GM21786 (cell line): ENCODE data around the gene SLC35F6.
"Not testable (repeated sequence)": the region's sequence is repeated elsewhere in the genome, so short reads cannot be mapped to it uniquely, and the experiment has no call there.

Experiments used
- ATAC-seq: cut with Tn5 transposase; IDR thresholded peaks from one replicate; pipeline ENCODE4 v1.9.1; 2021; ENCODE audit not compliant: unreplicated experiment

The SLC35F6 gene

DNA sequence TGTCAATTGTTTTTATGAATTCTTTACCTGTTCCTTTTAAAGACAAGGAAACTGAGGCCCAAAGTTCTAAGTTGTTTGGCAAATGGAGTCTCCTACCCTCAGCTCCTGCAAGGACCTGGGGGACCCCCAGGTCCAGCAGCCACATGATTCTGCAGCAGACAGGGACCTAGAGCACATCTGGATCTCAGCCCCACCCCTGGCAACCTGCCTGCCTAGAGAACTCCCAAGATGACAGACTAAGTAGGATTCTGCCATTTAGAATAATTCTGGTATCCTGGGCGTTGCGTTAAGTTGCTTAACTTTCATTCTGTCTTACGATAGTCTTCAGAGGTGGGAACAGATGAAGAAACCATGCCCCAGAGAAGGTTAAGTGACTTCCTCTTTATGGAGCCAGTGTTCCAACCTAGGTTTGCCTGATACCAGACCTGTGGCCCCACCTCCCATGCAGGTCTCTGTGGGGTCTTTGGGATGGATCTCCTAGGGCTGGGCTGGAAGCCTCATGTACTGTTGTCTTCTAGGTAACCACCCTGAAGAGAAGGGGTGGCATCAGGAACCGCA is 16.2 kb downstream of the SLC35F6 start:
- ATAC-seq = no peak

DNA sequence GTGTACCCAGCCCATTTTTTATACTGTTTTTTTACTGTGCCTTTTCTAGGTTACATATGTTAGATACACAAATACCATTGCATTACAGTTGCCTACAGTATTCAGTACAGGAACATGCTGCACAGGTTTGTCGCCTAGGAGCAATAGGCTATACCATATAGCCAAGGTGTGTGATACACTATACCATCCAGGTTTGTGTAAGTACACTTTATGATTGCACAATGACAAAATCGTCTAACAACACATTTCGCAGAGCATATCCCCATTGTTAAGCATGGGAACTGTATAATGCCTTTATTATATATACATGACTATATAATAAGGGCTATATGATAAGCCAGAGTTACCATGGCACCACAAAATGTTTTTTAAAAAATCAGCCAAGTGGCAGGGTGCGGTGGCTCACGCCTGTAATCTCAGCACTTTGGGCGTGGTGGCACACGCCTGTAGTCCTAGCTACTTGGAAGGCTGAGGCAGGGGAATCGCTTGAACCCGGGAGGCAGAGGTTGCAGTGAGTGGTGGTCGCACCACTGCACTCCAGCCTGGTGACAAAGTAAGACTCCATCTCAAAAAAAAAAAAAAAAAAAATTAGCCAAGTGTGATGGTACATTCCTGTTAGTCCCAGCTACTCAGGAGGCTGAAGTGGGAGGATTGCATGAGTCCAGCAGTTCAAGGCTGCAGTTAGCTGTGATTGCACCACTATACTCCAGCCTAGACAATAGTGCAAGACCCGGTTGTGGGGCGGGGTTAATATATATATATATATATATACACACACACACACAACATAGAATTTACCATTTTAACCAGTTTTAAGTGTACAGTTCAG is 19.0 kb downstream of the SLC35F6 start:
- ATAC-seq = no peak

DNA sequence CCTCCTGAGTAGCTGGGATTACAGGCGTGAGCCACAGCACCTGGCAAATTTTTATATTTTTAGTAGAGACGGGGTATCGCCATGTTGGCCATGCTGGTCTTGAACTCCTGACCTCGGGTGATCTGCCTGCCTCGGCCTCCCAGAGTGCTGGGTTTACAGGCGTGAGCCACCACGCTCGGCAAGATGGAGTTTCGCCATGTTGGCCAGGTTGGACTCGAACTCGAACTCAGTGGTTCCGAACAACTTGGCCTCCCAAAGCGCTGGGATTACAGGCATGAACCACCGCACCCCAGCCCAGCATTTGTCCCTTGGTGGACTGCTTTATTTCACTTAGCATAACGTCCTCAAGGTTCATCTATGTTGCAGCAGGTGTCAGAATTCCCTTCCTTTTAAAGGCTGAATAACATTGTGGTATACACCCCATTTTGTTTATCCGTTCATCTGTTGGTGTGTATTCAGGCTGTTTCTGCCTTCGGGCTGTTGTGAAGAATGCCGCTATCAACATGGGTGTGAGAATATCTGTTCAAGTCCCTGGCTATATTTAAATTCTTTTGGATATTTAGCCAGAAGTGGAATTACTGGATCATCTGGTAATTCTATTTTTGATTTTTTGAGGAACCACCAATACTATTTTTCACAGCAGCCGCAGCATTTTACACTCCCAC is 20.6 kb downstream of the SLC35F6 start:
- ATAC-seq = no peak

DNA sequence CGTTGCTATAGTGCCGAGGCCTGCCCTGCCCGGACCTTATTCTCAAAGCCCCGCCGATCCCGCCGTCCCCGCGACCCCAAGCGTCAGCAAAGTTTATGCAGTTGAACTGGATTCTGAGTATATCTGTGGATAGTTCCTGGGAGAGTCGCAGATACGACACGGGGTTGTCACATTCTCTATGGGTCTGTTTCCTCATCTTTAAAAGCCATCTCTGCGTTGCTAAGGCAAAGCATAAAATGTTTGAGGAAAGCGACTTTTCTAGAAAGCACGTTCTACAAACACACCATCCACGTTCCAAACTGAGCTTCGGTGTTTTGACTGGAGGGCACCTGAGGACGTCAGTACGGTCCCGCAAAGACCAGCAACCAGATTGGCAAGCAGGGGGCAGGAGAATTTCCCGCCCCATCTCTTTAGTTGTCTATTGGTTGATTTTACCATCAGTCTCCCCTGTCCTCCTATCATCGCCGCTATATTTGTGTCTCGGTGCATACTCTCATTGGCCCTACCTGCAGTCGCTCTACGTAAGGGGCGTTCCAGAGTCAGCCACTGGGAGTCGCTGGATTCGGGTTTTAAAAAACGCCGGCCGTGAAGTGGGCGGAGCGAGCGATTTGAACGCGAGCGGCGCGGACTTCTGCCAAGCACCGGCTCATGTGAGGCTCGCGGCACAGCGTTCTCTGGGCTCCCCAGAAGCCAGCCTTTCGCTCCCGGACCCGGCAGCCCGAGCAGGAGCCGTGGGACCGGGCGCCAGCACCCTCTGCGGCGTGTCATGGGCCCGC is 21.5 kb downstream of the SLC35F6 start, which contains the start of gene CENPA:
TSS of gene CENPA (plus strand) at position 626 of the 776 bp plus-strand sequence. CDS start at position 767, 141 bp downstream.
- peak; percentile 99 for ATAC-seq

DNA sequence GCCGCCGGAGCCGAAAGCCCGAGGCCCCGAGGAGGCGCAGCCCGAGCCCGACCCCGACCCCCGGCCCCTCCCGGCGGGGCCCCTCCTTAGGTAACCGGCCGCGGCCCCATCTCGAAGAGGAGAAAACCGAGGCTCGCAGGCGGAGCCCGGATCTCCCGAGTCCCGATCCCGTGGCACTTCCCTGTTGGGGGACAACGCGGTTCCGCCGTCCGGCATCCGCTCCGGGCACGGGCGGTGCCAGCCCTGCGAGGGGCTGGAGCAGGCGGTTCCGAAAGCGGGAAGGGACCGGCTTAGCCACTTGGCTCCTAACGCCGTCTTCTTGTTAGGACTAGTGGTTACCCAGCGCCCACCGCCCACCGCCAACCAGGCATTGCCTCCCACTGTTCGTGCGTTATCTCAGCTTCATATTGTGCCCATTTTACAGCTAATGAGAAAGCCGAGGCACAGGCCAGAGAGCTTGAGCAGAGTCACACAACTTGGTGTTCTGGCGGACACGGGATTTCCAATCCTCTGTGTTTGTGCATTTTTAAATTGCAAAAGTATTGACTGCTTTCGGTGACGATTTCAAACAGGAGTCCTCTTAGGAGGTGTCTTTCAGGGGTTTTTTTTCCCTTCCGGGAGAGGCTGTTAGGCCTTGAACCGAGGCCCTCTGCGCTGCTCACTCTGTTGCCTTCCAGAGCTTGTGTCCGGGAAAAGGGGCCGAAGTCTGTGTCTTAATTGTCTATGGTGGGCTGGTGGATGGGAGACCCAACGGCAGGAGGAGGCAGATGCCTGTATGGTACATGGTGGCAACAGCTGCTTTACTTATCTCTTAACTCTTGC is 22.3 kb downstream of the SLC35F6 start:
- ATAC-seq = peak; percentile 5

DNA sequence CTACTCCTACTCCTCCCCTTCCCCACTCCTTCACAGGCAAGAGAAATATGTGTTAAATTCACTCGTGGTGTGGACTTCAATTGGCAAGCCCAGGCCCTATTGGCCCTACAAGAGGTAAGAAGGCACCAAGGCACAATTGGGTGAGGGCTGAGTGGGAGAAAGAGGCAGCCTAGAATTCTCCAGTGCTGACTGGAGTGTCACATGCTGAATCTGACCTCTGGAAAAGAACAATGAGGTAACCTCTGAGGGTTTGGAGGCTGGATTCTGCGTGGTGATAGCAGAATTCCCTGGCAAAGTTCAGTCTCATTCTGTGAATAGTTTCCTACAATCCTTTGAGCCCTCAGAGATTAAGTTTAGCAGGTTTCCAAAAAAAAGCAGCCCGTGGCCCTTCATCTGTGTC is 28.6 kb downstream of the SLC35F6 start:
- ATAC-seq = no peak

DNA sequence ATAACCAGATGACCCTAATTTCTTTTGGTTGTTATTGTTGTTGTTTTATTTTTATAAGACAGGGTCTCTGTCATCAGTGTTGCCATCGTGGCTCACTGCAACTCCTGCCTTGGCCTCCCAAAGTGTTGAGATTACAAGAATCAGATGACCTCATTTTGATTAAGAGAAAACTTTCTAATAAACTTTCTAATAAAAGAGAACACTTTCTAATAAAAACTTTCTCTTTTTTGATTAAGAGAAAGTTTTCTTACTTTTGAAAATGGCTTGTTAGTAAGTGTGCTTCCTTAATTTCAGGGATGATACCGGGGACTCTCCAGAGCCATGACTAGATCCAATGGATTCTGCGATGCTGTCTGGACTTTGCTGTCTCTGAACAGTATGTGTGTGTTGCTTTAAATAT is 29.4 kb downstream of the SLC35F6 start:
- ATAC-seq = no peak

DNA sequence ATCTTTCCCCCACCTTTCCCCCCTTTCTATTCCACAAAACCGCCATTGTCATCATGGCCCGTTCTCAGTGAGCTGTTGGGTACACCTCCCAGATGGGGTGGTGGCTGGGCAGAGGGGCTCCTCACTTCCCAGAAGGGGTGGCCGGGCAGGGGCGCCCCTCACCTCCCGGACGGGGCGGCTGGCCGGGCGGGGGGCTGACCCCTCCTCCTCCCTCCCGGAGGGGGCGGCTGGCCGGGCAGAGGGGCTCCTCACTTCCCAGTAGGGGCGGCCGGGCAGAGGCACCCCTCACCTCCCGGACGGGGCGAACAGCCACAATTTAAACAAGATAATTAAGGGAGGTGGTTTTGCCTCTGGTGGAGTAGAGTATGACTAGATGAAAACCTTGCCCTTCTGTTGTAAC is 31.1 kb downstream of the SLC35F6 start:
- ATAC-seq = not testable (repeated sequence)

DNA sequence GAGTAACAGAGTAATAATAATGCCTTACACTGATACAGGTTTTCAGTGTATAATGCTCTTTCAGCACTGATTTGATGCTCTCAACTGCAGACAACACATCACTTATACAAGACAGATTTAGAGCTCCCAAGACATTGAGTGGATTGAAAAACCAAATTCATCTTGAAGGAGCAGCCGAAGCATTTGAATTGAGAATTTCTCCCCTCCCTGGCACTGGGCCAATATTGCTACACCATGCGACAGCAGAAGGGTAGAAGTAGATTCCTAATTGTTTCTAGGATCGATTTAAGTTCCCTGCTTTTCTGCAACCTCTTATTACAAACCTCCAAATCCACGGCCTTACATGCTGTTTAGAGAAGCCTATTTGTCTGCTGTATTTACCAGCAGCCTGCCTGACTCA is 37.2 kb downstream of the SLC35F6 start:
- no peak for ATAC-seq

DNA sequence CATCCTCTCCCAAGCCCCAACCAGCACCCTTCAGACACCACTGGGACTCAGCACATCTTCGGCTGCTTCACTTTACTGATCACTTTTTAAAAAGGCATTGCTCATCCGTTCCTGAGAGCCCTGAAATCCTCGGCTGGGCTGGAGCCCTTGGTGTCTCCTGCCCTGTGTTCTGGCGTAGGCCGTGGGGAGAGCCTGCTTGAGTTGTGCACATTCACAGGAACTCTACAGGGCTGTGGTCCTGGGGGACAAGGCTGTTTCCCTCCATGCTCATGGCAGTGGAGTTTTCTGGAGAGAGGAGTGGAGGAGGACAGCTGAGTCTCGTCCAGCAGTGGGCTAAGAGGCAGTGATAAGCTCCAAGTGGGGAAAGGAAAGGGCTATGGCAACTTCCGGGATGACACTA is 37.7 kb downstream of the SLC35F6 start:
- ATAC-seq = no peak

DNA sequence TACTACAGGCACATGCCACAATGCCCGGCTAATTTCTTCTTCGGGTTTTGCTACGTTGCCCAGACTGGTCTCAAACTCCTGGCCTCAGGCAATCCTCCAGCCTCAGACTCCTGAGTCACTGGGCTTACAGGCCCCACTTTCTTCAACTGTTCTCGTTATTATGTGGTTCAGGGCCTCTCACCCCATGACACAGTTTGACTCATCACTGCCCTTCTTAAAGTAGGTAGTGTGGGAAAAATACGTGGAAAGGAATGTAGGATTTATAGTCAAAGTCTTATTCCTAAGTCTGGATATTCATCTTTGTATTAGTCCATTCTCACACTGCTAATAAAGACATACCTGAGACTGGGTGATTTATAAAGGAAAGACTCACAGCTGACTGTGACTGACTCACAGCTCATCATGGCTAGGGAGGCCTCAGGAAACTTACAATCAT is 41.2 kb downstream of the SLC35F6 start:
- no peak for ATAC-seq

DNA sequence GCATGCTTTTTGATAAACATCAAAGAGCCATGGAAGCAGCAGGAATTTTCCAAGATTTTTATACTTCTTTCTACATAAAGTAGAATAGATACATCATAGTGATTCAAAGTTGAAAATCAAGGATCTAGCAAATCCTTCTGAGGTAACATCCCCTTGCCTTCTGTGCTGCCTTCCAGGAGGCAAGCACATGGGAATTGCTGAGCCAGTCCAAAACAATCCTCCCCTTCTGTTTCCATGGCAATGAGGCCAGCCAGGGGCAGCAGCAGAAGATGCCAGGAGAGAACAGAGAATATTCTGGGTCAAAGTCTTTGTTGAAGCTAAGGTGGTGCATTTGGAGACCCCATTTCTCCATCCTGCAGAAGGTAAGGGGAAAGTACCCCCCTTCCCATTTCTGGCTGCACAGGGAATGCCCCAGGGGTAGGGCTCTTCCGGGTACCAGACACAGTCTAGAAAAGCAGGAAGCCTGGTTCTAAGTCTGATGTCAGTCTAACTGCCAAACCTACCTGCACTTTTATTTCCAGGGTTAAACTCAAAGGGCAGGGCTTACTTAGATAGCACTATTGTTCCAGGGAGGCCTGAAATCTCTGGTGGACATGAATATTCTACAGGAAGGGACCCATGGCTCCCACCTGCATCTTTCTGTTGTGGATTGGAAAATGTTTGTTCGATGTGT is 43.8 kb downstream of the SLC35F6 start:
- no peak for ATAC-seq

DNA sequence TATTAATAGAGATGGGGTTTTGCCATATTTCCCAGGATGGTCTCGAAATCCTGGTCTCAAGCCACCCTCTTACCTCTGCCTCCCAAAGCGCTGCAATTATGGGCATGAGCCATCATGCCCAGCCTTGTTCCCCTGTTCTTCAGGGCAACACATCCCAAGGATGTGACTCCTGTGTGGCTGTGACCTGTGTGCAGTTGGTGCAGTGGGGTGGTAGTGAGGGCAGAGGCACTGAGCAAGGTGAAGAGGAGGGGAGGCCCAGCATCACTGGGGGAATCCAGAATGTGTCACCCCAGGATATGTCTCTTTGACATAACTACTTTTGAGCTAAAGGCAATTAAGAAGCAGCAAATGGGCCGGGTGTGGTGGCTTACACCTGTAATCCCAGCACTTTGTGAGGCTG is 45.1 kb downstream of the SLC35F6 start:
- no peak for ATAC-seq

DNA sequence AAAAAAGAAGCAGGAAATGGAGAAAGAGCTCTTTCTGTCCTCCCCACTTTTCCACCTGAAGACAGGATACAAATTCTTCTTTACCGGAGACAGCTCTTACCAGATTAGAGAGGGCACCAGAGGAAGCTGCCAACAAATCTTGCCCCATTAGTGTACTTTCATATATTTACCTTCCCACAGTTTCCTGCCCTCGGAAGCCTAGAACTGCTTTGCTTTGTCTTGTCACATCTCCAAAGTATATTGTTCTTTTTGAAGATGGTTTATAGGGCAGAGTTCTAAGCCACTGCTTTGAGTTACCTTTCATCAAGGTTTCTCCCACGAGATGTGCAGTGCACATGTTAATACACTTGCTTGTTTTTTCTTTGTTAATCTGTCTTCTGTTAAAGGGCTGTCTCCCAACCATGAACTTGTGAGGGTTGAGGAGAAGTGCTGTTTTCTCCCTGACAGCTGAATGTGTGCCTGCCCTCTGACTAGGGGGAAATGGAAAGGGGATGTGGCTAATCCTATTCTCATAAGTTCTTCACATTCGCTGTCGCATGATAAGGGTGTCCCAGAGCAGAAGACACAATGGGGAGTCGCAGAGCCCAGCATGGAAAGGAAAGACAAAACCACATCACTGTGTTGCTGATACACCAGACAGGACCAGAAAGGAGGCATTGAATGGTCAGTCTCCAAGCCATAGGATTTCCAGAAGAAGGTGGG is 45.9 kb downstream of the SLC35F6 start:
- ATAC-seq = no peak

DNA sequence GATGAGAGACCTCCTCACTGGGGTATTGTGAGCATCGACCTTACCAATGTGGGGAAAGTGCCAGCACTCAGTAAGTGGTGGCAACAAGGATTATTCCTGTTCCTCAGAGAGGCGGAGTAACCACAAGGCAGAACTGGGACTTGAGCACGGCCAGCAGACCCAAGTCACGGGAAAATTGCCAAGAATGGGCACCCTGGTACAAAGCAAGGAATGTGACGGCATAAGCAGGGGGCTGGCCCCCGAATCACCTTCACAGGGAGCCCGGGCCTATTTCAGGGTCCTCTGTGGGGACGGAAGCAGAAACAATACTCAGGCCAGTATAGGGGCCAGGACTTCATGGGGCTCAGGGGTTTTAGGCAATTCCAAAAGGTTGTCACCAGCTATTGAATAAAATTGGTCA is 47.2 kb downstream of the SLC35F6 start:
- ATAC-seq = no peak

DNA sequence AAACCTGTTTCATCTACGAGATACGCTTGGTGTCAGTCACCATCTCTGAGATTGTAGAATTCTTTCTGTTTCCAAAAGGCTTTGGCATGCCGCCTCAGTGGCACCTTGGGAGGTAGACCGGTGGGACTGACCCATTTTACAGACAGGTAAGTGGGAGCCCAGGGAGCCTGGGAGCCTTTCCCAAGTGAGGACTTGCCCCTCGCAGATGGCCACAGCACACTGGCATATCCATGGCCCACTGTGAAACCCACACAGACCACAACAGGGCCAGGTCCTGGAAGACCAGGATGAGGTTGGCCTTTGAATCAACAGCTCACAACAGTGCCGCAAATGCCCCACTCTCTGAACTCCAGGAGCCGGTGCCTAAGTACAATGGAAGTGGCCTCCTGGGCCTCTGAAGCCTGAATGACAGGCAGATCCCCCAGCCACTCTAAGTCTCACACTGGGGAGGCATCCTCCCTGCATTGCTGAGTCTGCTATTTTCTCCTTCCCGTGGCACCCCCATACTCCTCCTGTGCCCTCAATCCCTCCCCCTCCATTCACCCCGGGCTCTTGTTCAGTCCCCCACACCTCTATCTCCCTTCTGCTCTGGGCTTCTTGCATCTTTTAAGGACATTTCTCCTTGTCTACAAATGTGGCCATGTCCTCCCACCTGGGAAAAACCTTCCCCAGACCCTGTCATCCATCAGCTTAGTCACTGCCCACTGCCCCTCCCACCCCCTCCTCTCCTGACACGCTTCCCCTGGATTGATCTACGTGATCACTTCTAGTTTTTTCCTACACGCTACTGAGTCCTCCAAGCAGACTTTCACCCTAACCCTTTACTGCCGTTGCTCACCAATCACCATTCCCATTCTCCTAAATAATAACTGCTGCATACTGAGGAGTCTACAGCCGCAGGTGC is 48.0 kb downstream of the SLC35F6 start:
- ATAC-seq = no peak

DNA sequence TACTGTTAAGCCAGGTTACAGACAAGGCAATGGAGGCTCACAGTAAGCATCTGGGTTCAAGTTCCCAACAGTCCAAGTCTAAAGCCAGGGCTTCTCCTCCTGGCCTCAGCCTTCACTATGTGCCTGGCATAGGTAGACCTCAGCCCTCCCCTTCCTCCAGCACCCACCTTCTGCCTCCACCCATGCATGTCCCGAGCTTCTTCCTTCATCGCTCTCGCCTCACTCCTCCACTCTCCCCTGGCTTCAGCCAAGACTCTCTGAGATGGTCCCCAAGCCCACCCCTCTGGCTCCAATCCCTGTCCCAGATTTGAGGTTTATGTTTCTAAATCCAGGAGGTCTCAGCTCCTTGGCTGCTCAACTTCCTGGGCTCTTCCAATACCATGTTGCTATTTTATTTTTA is 48.6 kb downstream of the SLC35F6 start:
- no peak for ATAC-seq

DNA sequence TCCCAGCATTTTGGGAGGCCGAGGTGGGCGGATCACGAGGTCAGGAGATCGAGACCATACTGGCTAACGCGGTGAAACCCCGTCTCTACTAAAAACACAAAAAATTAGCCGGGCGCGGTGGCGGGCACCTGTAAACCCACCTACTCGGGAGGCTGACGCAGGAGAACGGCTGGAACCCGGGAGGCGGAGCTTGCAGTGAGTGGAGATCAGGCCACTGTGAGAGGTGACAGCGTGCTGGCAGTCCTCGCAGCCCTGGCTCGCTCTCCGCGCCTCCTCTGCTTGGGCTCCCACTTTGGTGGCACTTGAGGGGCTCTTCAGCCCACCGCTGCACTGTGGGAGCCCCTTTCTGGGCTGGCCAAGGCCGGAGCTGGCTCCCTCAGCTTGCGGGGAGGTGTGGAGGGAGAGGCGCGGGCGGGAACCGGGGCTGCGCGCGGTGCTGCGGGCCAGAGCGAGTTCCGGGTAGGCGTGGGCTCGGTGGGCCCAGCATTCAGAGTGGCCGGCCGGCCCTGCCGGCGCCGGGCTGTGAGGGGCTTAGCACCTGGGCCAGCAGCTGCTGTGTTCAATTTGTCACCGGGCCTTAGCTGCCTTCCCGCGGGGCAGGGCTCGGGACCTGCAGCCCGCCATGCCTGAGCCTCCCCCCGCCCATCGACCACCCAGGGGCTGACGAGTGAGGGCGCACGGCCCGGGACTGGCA is 50.1 kb downstream of the SLC35F6 start:
- not testable (repeated sequence) for ATAC-seq
